H1 (cell line): ENCODE results near the gene UBR1. TPM values are rescaled to one million over a fixed set of nuclear protein-coding genes. Genes with fewer than 3 reads are reported as not detected.

ENCODE experiments used
- CTCF ChIA-PET: fragments of 300-600 bp; sonication (Branson Sonifier 250); formaldehyde crosslinking; loops from one replicate; lab custom pipeline; 2021; ENCODE audit not compliant: partially characterized antibody; lab: Charles Lee
- POLR2A ChIA-PET: fragments of 300-600 bp; sonication (Branson Sonifier 250); formaldehyde crosslinking; loops from one replicate; lab custom pipeline; 2021; ENCODE audit warnings: inconsistent platforms; ENCODE audit not compliant: partially characterized antibody; lab: Charles Lee
- DNase-seq, 2 experiments: peaks; one replicate each; pipeline versions ENCODE4 v3.0.0 to v3.0.0-alpha.2; 2010 to 2022; ENCODE audit warnings: low spot score in 2 of 2, low read depth in 1 of 2, mixed read lengths in 1 of 2
- FAIRE-seq: peaks from 2 replicates; lab custom pipeline; 2011; peaks lifted over from hg19 to GRCh38; lab: Jason Lieb, UNC
- H2AFZ ChIP-seq: 2 replicates; pipeline ENCODE4 v1.8.1; 2012; ENCODE audit warnings: low read length, inconsistent platforms
- H2AK5ac ChIP-seq: 2 replicates; pipeline ENCODE4 v1.6.1; 2013; ENCODE audit warnings: low read depth, low read length
- H2BK120ac ChIP-seq: replicated peaks from 2 replicates; pipeline ENCODE3; 2013; ENCODE audit warnings: low read depth, low read length, inconsistent platforms
- H2BK12ac ChIP-seq: 2 replicates; pipeline ENCODE4 v1.6.1; 2013; ENCODE audit warnings: low read depth, low read length
- H2BK15ac ChIP-seq: 2 replicates; pipeline ENCODE4 v1.6.1; 2013; ENCODE audit warnings: low read length
- H2BK20ac ChIP-seq: 2 replicates; pipeline ENCODE4 v1.6.1; 2013; ENCODE audit warnings: low read length
- H2BK5ac ChIP-seq: 2 replicates; pipeline ENCODE4 v1.6.1; 2013; ENCODE audit warnings: low read depth, low read length
- H3K14ac ChIP-seq: 2 replicates; pipeline ENCODE4 v1.6.1; 2013; ENCODE audit warnings: inconsistent platforms; ENCODE audit not compliant: insufficient read length
- H3K18ac ChIP-seq: 2 replicates; pipeline ENCODE4 v1.6.1; 2013; ENCODE audit warnings: low read length; ENCODE audit errors: extremely low read depth
- H3K23ac ChIP-seq: 2 replicates; pipeline ENCODE4 v1.6.1; 2013; ENCODE audit warnings: inconsistent platforms; ENCODE audit not compliant: insufficient read length
- H3K23me2 ChIP-seq: 2 replicates; pipeline ENCODE4 v1.6.1; 2013; ENCODE audit warnings: low read depth, low read length
- H3K27ac ChIP-seq: 2 replicates; pipeline ENCODE4 v1.6.1; 2011; ENCODE audit warnings: low read depth, low read length, inconsistent platforms
- H3K27me3 ChIP-seq, 4 experiments: replicated peaks in 1 of 4; 1 replicate in 1 of 4; 2 replicates in 3 of 4; pipeline versions ENCODE4 v1.6.1 to v1.8.1; 2011 to 2013; ENCODE audit warnings: low read length in 3 of 4, mild to moderate bottlenecking in 3 of 4, inconsistent platforms in 2 of 4, mixed read lengths in 2 of 4, moderate library complexity in 1 of 4; ENCODE audit not compliant: control insufficient read depth in 3 of 4, insufficient read depth in 3 of 4; ENCODE audit errors: extremely low read depth in 1 of 4
- H3K36me3 ChIP-seq, 4 experiments: 2 replicates each; pipeline versions ENCODE4 v1.6.1 to v1.8.1; 2011 to 2013; ENCODE audit warnings: mild to moderate bottlenecking in 4 of 4, low read length in 3 of 4, moderate library complexity in 2 of 4, control low read depth in 1 of 4, inconsistent platforms in 1 of 4; ENCODE audit not compliant: insufficient read depth in 4 of 4, control insufficient read depth in 2 of 4
- H3K4ac ChIP-seq: replicated peaks from 2 replicates; pipeline ENCODE3; 2013; ENCODE audit warnings: low read length, low read depth, mixed read lengths, inconsistent platforms; ENCODE audit not compliant: insufficient read length
- H3K4me1 ChIP-seq, 4 experiments: replicated peaks in 1 of 4; 1 replicate in 1 of 4; 2 replicates in 3 of 4; pipeline versions ENCODE4 v1.6.1 to v1.8.1; 2011 to 2013; ENCODE audit warnings: low read length in 3 of 4, inconsistent platforms in 2 of 4, mixed read lengths in 1 of 4; ENCODE audit not compliant: insufficient read depth in 4 of 4, control insufficient read depth in 3 of 4
- H3K4me2 ChIP-seq, 2 experiments: 2 replicates each; pipeline versions ENCODE4 v1.6.1 to v1.8.1; 2011 to 2013; ENCODE audit warnings: low read depth in 2 of 2, low read length in 2 of 2, control low read depth in 1 of 2, inconsistent platforms in 1 of 2, mild to moderate bottlenecking in 1 of 2; ENCODE audit not compliant: insufficient read depth in 1 of 2
- H3K4me3 ChIP-seq, 4 experiments: fragments of 200-600, 300-600 bp in 1 of 4; sonication (generic), shearing (Covaris generic), sonication (Bioruptor Twin) in 1 of 4; 2 replicates each; pipeline versions ENCODE4 v1.5.1 to v1.8.1; 2011 to 2016; ENCODE audit warnings: low read length in 4 of 4, low read depth in 3 of 4, control low read depth in 2 of 4, inconsistent platforms in 2 of 4, mild to moderate bottlenecking in 2 of 4, mixed read lengths in 1 of 4, moderate library complexity in 1 of 4; ENCODE audit not compliant: insufficient read depth in 2 of 4; ENCODE audit errors: extremely low read depth in 1 of 4
- H3K56ac ChIP-seq: replicated peaks from 2 replicates; pipeline ENCODE3; 2013; ENCODE audit warnings: low read depth, mild to moderate bottlenecking, mixed read lengths, low read length, inconsistent platforms; ENCODE audit not compliant: insufficient read length
- H3K79me1 ChIP-seq: 2 replicates; pipeline ENCODE4 v1.6.1; 2013; ENCODE audit warnings: low read depth, low read length, control low read depth
- H3K79me2 ChIP-seq, 2 experiments: 2 replicates each; pipeline versions ENCODE4 v1.6.1 to v1.8.1; 2012 to 2013; ENCODE audit warnings: low read length in 2 of 2, mild to moderate bottlenecking in 2 of 2, inconsistent platforms in 1 of 2; ENCODE audit not compliant: insufficient read depth in 2 of 2, control insufficient read depth in 1 of 2
- H3K9ac ChIP-seq, 4 experiments: replicated peaks in 1 of 4; 1 replicate in 1 of 4; 2 replicates in 3 of 4; pipeline versions ENCODE4 v1.6.1 to v1.8.1; 2011 to 2013; ENCODE audit warnings: low read depth in 3 of 4, low read length in 3 of 4, control low read depth in 2 of 4, mild to moderate bottlenecking in 2 of 4, moderate library complexity in 2 of 4, inconsistent platforms in 1 of 4; ENCODE audit errors: extremely low read depth in 1 of 4
- H3K9me3 ChIP-seq, 2 experiments: 2 replicates each; pipeline versions ENCODE4 v1.6.1 to v1.8.1; 2012 to 2013; ENCODE audit warnings: mild to moderate bottlenecking in 2 of 2, moderate library complexity in 2 of 2, control low read depth in 1 of 2, inconsistent platforms in 1 of 2, low read depth in 1 of 2, low read length in 1 of 2, mixed read lengths in 1 of 2; ENCODE audit not compliant: insufficient read depth in 2 of 2
- H4K20me1 ChIP-seq, 2 experiments: replicated peaks in 1 of 2; 2 replicates each; pipeline versions ENCODE3 to v1.8.1; 2011 to 2013; ENCODE audit warnings: inconsistent platforms in 2 of 2, low read length in 2 of 2, mild to moderate bottlenecking in 1 of 2; ENCODE audit not compliant: insufficient read depth in 2 of 2, control insufficient read depth in 1 of 2
- H4K5ac ChIP-seq: 2 replicates; pipeline ENCODE4 v1.6.1; 2013; ENCODE audit warnings: low read length, low read depth, mixed read lengths, inconsistent platforms; ENCODE audit not compliant: insufficient read length
- H4K8ac ChIP-seq: 2 replicates; pipeline ENCODE4 v1.8.0; 2013; ENCODE audit warnings: mild to moderate bottlenecking, moderate library complexity, low read length, inconsistent platforms; ENCODE audit not compliant: insufficient read depth; ENCODE audit errors: extremely low read depth
- H4K91ac ChIP-seq: replicated peaks from 2 replicates; pipeline ENCODE3; 2013; ENCODE audit warnings: low read length, mixed read lengths, inconsistent platforms; ENCODE audit not compliant: insufficient read length
- ASH2L ChIP-seq: fragments of 200-600, 300-600 bp; sonication (generic); IDR thresholded peaks from one replicate; pipeline ENCODE4 v1.7.1; 2017; ENCODE audit warnings: low read length
- BRCA1 ChIP-seq: IDR thresholded peaks from 2 replicates; pipeline ENCODE4 v1.6.1; 2012; ENCODE audit warnings: low read depth, low read length, improper control_type of control experiment
- CBX8 ChIP-seq: fragments of 300-800, 300-1000 bp; sonication (generic); IDR thresholded peaks from 2 replicates; pipeline ENCODE4 v1.7.1; 2016; ENCODE audit warnings: low read depth, low read length, borderline replicate concordance
- WGBS, 2 experiments: shearing (Covaris generic) in 1 of 2; methylation state at CpG; one replicate each; pipeline versions ENCODE4 v1.1.6 to v1.1.7; 2013 to 2015; ENCODE audit warnings: low lambda C conversion rate in 2 of 2, mixed read lengths in 2 of 2, inconsistent platforms in 1 of 2, low coverage in 1 of 2, missing lambda C conversion rate in 1 of 2; ENCODE audit not compliant: insufficient replicate concordance in 2 of 2, insufficient coverage in 1 of 2, insufficient read length in 1 of 2; ENCODE audit errors: extremely low coverage in 1 of 2, missing lambda C conversion rate in 1 of 2; 5-methylcytosine and 5-hydroxymethylcytosine counted together
- polyA plus RNA-seq, 7 experiments: library from polyadenylated mRNA; depleted of rRNA in 3 of 7; stranded (reverse) in 5 of 7; unstranded in 2 of 7; fragments of >200 nt in 5 of 7; fragments of 200-250 nt in 2 of 7; gene quantifications; 1 replicate in 5 of 7; 2 replicates in 1 of 7; 4 replicates in 1 of 7; pipeline versions ENCODE4 v1.2.1 to v1.2.3, GENCODE V29; 2011 to 2013; ENCODE audit warnings: missing spikeins in 2 of 7, mixed read lengths in 2 of 7
- total RNA-seq: library from RNA; stranded (reverse); fragmentation: NEBNext Ultra II Directional; extraction: Animal tissue kit (Norgen Biotek cat#: 25700); gene quantifications from 2 replicates; pipeline ENCODE4 v1.2.1, GENCODE V29; 2021

Gene UBR1
- total and polyA plus RNA-seq, 2 of the 8 experiments (the other 6 are each of a cell fraction or from before 2014, with no cell fraction given) = 3.7 to 18.7 TPM

DNA sequence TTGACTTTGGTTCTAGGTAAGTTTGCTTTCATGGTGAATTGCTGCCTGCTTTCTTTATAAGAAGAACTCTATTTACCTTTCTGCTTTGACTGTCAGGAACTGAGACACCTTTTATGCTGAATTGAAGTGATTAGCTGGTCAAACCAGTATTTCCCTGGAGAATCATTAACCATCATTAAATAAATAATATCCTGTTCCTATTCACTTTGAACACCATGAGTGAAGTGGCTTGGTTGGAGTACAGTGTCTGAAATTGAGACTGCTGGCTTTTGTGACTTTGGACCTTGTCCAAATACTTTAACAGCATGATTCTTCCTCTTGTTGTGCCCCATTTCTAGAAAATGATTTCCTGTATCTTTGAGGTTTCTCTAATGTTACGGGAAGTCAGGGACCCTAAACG is 21.9 kb upstream of the UBR1 start:
- Histone ChIP-seq H2AFZ (no peak overlapping the region), H4K5ac (no peak overlapping the region), H3K4me3 (no peak overlapping the region), H3K27me3 (peaks cover 0 to 3% (median 1%) of the 10 kb centered on the region in 4 experiments; a peak in 4 of 7 replicates), H4K8ac (no peak overlapping the region), H3K4me2 (no peak overlapping the region)
- FAIRE-seq = no peak
- TF ChIP-seq ASH2L (no peak), CBX8 (no peak), BRCA1 (no peak)
- TF ChIP-seq, all 59 proteins: peak for 0
- ChIA-PET CTCF (no interaction called here), POLR2A (no interaction called here)
- 94% methylated on average over 2 of the region's 2 CpGs; no CpG with 5 or more reads in 1 of the 2 experiments for WGBS, 2 experiments
- H3K36me3 ChIP-seq = no peaks in the 10 kb centered on the region
- H2BK15ac ChIP-seq = no peak overlapping the region
- H2BK20ac ChIP-seq = no peak overlapping the region
- H3K79me2 ChIP-seq = no peaks in the 10 kb centered on the region
- H4K91ac ChIP-seq = no peak overlapping the region
- no peak overlapping the region for H3K4ac ChIP-seq
- no peak overlapping the region for H2BK5ac ChIP-seq
- no peak for DNase-seq
- H3K4me1 ChIP-seq = no peaks in the 10 kb centered on the region
- H2BK12ac ChIP-seq = no peak overlapping the region
- no peak overlapping the region for H3K18ac ChIP-seq
- H3K9ac ChIP-seq = no peak overlapping the region
- no peak overlapping the region for H3K23ac ChIP-seq
- H2AK5ac ChIP-seq = no peak overlapping the region
- no peaks in the 10 kb centered on the region for H3K79me1 ChIP-seq
- peaks cover 6% of the 10 kb centered on the region for H3K23me2 ChIP-seq
- peaks cover 0 to 7% of the 10 kb centered on the region in 2 experiments; a peak in 1 of 4 replicates for H3K9me3 ChIP-seq
- no peak overlapping the region for H3K27ac ChIP-seq
- no peak overlapping the region for H3K14ac ChIP-seq
- no peaks in the 10 kb centered on the region for H4K20me1 ChIP-seq
- H3K56ac ChIP-seq = no peak overlapping the region
- H2BK120ac ChIP-seq = no peak overlapping the region
